ENCODE results near the gene MYLK.
A peak's percentile ranks its signal among the peaks of the same experiment; 100 is the strongest.

The MYLK gene

DNA sequence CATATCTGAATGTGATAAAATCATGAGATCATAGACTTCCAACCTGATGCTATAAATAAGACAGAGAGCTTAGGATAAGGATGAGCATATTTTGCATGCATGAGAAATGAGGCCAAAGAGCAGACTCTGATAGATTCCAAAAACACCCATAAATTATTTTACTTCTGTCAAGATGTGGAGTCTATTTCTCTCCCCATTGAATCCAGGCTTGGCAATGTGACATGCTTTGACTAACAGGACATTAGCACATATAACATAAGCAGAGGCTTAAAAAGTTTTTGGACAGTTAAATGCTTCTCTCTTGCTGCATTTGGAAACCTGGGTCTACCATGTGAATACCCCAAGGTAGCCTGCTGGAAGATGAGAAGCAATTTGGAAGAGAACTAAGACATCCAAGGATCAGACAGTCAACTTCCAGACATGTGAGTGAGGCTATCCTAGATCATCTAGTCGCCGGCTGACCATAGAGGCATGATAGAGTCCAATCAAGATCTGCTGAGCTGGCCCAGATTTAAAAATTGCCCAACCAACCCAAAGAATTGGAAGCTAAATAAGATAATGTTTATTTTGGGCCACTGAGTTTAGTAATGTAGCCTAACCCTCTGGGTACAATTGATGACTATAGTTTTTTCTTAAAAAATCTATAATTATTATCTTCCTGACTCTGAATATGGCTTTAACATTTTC is 30.3 kb downstream of the MYLK start:
- H3K4me3 ChIP-seq, result no peak overlapping the region
- DNase-seq (ENCODE audit: low read depth, low spot score), result no peak
- no peaks in the 10 kb centered on the region for H3K9me3 ChIP-seq (ENCODE audit: low read depth, low read length)
- H3K27ac ChIP-seq, result no peak overlapping the region
- H3K36me3 ChIP-seq (ENCODE audit: insufficient read depth, low read length), result no peaks in the 10 kb centered on the region
- TF ChIP-seq EZH2 (IDR thresholded peaks at IDR 0.05) (no peak), FOXP2 (optimal IDR thresholded peaks at IDR 0.05; ENCODE audit: control extremely low read depth, extremely low read length, insufficient read depth) (no peak), POLR2AphosphoS5 (IDR thresholded peaks at IDR 0.05; ENCODE audit: borderline replicate concordance, low read depth, low read length) (no peak)
- H3K9ac ChIP-seq (ENCODE audit: insufficient read length), result no peak overlapping the region

DNA sequence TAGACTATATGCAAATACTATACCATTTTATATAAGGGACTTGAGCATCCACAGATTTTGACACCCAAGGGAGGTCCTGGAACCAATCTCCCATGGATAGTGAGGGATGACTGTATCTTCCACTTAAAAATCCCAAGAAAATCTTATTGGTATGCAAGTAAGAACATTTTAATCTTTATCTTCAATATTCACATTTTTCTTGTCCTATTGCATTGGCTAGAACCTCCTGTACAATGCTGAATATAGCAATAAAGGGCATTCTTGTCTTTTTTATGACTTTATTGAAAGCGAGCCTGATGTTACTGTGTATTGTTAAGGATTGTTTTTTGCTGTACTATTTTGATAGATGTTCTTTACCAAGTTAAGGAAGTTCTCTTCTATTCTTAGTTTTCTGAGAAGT is 36.9 kb downstream of the MYLK start:
- Histone ChIP-seq H3K27ac (no peak overlapping the region), H3K36me3 (ENCODE audit: insufficient read depth, low read length) (no peaks in the 10 kb centered on the region), H3K4me3 (no peak overlapping the region), H3K9me3 (ENCODE audit: low read depth, low read length) (peaks cover 12% of the 10 kb centered on the region; the same call in 1 of the 2 replicates), H3K9ac (ENCODE audit: insufficient read length) (no peak overlapping the region)
- TF ChIP-seq POLR2AphosphoS5 (IDR thresholded peaks at IDR 0.05; ENCODE audit: borderline replicate concordance, low read depth, low read length), result no peak
- TF ChIP-seq EZH2 (IDR thresholded peaks at IDR 0.05), result no peak
- no peak for TF ChIP-seq FOXP2 (optimal IDR thresholded peaks at IDR 0.05; ENCODE audit: control extremely low read depth, extremely low read length, insufficient read depth)
- DNase-seq (ENCODE audit: low read depth, low spot score), result no peak

DNA sequence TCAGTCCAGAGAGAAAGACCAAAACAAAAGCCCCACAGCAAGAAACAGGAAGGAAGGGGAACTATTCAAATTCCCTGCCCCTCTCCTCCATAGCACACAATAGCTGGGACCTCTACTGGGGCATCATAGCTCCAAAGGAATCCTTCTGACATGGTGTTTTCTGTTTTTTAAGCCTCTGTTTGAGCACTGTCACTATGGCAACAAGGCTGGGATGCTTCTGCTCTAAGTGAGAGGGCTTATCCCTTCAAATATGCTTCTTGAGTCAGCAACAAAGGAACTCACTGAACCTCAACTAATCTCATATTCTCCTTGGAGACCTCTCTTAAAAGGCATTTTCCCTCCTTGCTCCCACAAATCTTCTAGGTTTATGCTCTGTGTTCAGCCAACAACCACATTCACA is 40.5 kb downstream of the MYLK start:
- DNase-seq (ENCODE audit: low read depth, low spot score), result no peak
- H3K27ac ChIP-seq, result no peak overlapping the region
- H3K9me3 ChIP-seq (ENCODE audit: low read depth, low read length), result peaks cover 15% of the 10 kb centered on the region; the same call in 1 of the 2 replicates
- H3K36me3 ChIP-seq (ENCODE audit: insufficient read depth, low read length), result no peaks in the 10 kb centered on the region
- no peak for TF ChIP-seq EZH2 (IDR thresholded peaks at IDR 0.05)
- TF ChIP-seq FOXP2 (optimal IDR thresholded peaks at IDR 0.05; ENCODE audit: control extremely low read depth, extremely low read length, insufficient read depth), result no peak
- TF ChIP-seq POLR2AphosphoS5 (IDR thresholded peaks at IDR 0.05; ENCODE audit: borderline replicate concordance, low read depth, low read length), result no peak
- no peak overlapping the region for H3K9ac ChIP-seq (ENCODE audit: insufficient read length)
- H3K4me3 ChIP-seq, result no peak overlapping the region

DNA sequence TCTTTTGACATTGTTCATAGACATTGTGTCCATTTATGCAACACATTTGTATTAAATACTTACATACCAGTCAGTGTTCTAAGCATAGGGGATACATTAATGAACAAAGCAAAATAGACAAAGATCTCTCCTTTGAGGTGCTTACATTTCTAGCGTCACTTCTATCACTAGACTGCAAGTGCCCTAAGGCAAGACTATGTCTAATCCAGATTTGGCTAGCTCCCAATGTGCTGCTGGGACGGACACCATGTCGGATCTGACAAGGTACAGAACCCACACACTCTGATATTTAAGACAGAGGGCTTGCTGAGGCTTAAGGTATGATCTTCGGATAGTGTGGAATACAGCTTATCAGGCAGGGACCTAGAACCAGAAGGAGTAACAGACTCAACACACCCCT is 41.4 kb downstream of the MYLK start:
- H3K27ac ChIP-seq, result no peak overlapping the region
- no peak for TF ChIP-seq POLR2AphosphoS5 (IDR thresholded peaks at IDR 0.05; ENCODE audit: borderline replicate concordance, low read depth, low read length)
- TF ChIP-seq EZH2 (IDR thresholded peaks at IDR 0.05), result no peak
- TF ChIP-seq FOXP2 (optimal IDR thresholded peaks at IDR 0.05; ENCODE audit: control extremely low read depth, extremely low read length, insufficient read depth), result no peak
- H3K36me3 ChIP-seq (ENCODE audit: insufficient read depth, low read length), result no peaks in the 10 kb centered on the region
- peaks cover 8% of the 10 kb centered on the region; the same call in 1 of the 2 replicates for H3K9me3 ChIP-seq (ENCODE audit: low read depth, low read length)
- H3K9ac ChIP-seq (ENCODE audit: insufficient read length), result no peak overlapping the region
- no peak for DNase-seq (ENCODE audit: low read depth, low spot score)
- H3K4me3 ChIP-seq, result no peak overlapping the region

DNA sequence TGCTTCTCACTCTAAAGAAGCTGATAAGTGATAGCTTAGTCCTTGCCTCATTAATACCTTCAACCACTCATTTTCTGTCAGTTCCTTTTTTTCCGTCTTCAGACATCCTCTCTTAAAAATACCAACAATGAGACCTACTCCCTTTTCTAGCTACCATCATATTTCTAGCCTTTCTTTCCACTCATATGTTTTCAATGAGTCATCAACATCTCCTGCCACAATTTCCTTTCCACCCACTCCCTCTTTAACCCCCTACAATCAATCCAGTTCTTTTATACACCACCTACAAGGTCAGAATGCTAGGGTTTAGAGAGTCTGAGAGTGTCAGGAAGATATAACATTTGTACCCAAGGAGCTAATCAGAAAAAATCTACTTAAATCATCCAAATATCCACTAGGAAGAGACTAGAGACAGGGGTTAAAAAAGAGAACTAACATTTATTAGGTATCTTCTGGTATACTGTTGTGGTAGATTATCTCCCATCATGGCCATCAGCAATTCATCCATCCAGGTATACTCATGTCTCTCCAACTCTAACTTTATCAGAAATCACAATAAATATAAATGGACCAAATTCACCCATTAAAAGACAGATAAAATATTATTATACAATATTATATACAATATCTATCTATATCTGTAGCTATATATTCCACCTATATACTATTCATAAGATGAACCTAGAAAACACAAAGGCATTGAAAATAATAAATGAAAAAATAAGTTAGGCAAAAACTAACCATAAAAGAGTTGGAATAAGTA is 42.5 kb downstream of the MYLK start:
- no peak overlapping the region for H3K4me3 ChIP-seq
- H3K9ac ChIP-seq (ENCODE audit: insufficient read length), result no peak overlapping the region
- TF ChIP-seq EZH2 (IDR thresholded peaks at IDR 0.05) (no peak), FOXP2 (optimal IDR thresholded peaks at IDR 0.05; ENCODE audit: control extremely low read depth, extremely low read length, insufficient read depth) (no peak), POLR2AphosphoS5 (IDR thresholded peaks at IDR 0.05; ENCODE audit: borderline replicate concordance, low read depth, low read length) (no peak)
- no peak overlapping the region for H3K27ac ChIP-seq
- no peaks in the 10 kb centered on the region for H3K36me3 ChIP-seq (ENCODE audit: insufficient read depth, low read length)
- no peak for DNase-seq (ENCODE audit: low read depth, low spot score)
- H3K9me3 ChIP-seq (ENCODE audit: low read depth, low read length), result peaks cover 4% of the 10 kb centered on the region; the same call in 1 of the 2 replicates

DNA sequence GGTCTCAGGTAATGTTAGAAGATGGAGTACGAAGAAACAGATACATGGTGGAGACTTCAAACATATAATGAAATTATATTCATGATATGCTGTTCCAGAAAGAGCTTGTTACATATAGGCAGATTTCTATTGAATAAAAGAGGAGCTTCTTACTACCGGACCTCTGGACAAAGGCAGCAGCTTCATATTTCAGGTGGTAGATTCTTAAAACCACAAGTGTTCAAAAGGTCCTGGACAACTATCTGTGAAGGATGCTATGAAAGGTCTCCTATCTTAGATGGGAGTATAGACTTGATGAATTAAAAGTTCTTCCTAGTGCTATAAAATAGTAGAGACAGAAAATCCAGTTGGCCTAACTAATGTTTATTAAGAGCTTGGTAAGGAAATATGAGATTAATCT is 43.2 kb downstream of the MYLK start:
- Histone ChIP-seq H3K4me3 (no peak overlapping the region), H3K27ac (no peak overlapping the region), H3K36me3 (ENCODE audit: insufficient read depth, low read length) (no peaks in the 10 kb centered on the region), H3K9ac (ENCODE audit: insufficient read length) (no peak overlapping the region), H3K9me3 (ENCODE audit: low read depth, low read length) (peaks cover 4% of the 10 kb centered on the region; the same call in 1 of the 2 replicates)
- TF ChIP-seq POLR2AphosphoS5 (IDR thresholded peaks at IDR 0.05; ENCODE audit: borderline replicate concordance, low read depth, low read length) (no peak), EZH2 (IDR thresholded peaks at IDR 0.05) (no peak), FOXP2 (optimal IDR thresholded peaks at IDR 0.05; ENCODE audit: control extremely low read depth, extremely low read length, insufficient read depth) (no peak)
- no peak for DNase-seq (ENCODE audit: low read depth, low spot score)

DNA sequence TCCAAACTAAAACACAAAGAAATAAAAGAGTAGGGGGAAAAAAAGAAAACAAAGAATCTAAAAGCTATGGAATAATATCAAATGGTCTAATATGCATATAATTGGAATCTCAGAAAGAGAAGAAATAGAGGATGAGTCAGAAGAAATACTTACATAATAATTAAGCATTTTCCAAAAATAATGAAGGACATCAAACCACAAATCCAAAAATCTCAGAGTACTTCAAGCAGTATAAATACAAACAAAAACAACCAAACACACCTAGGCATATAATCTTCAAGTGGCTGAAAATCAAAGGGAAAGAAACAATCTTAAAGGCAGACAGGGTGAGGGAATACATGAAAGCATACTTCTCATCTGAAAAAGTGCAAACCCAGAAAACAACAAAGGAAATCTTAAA is 46.3 kb downstream of the MYLK start:
- Histone ChIP-seq H3K27ac (no peak overlapping the region), H3K9ac (ENCODE audit: insufficient read length) (no peak overlapping the region), H3K9me3 (ENCODE audit: low read depth, low read length) (peaks cover 4% of the 10 kb centered on the region; the same call in 1 of the 2 replicates), H3K36me3 (ENCODE audit: insufficient read depth, low read length) (no peaks in the 10 kb centered on the region), H3K4me3 (no peak overlapping the region)
- TF ChIP-seq FOXP2 (optimal IDR thresholded peaks at IDR 0.05; ENCODE audit: control extremely low read depth, extremely low read length, insufficient read depth) (no peak), EZH2 (IDR thresholded peaks at IDR 0.05) (no peak), POLR2AphosphoS5 (IDR thresholded peaks at IDR 0.05; ENCODE audit: borderline replicate concordance, low read depth, low read length) (no peak)
- DNase-seq (ENCODE audit: low read depth, low spot score), result no peak

DNA sequence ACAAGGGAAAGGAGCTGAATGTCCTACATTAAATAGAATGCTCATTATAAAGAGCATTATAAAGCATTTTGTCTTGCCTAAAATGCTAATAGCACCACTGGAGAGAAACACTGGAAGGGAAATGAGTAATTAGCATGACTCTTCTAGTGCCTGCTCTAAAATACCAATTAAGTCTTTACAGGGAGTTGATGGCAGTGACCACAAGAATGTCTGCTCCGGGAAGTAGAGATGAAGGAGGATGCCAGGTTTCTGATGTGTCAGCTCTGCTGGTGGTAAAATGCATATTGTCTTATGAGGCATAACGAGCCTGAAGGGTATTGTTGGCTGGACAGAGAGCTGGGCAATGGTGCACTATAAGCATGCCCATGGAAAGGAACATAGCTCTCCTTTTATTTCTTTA is 49.5 kb downstream of the MYLK start:
- DNase-seq (ENCODE audit: low read depth, low spot score), result no peak
- Histone ChIP-seq H3K9me3 (ENCODE audit: low read depth, low read length) (peaks cover 4% of the 10 kb centered on the region; the same call in 1 of the 2 replicates), H3K4me3 (no peak overlapping the region), H3K27ac (no peak overlapping the region), H3K9ac (ENCODE audit: insufficient read length) (no peak overlapping the region), H3K36me3 (ENCODE audit: insufficient read depth, low read length) (no peaks in the 10 kb centered on the region)
- no peak for TF ChIP-seq FOXP2 (optimal IDR thresholded peaks at IDR 0.05; ENCODE audit: control extremely low read depth, extremely low read length, insufficient read depth)
- no peak for TF ChIP-seq EZH2 (IDR thresholded peaks at IDR 0.05)
- TF ChIP-seq POLR2AphosphoS5 (IDR thresholded peaks at IDR 0.05; ENCODE audit: borderline replicate concordance, low read depth, low read length), result peak; percentile 33; the same call in 1 of the 2 replicates

Data from SK-N-MC (cell line).